Renal cortex interstitium (tissue), 11 donors: ENCODE data around the gene CEACAM16. TPM values are rescaled to one million over a fixed set of nuclear protein-coding genes. Genes with fewer than 3 reads are reported as not detected.
"Not testable (repeated sequence)": the region's sequence is repeated elsewhere in the genome, so short reads cannot be mapped to it uniquely, and the experiment has no call there.

Source experiments
- DNase-seq, 11 donors: peaks; one replicate each; pipeline ENCODE4 v3.0.0-alpha.2; 2013; ENCODE audit warnings: low read depth in 9 of 11, low spot score in 4 of 11; ENCODE audit errors: extremely low read depth in 1 of 11
- polyA plus RNA-seq, 3 donors: library from polyadenylated mRNA; unstranded; fragments of 120-200 nt; gene quantifications; one replicate each; pipeline ENCODE4 v1.2.1, GENCODE V29; 2013; ENCODE audit not compliant: insufficient read length in 3 of 3

The CEACAM16 gene
- polyA plus RNA-seq, 3 donors = not detected

DNA sequence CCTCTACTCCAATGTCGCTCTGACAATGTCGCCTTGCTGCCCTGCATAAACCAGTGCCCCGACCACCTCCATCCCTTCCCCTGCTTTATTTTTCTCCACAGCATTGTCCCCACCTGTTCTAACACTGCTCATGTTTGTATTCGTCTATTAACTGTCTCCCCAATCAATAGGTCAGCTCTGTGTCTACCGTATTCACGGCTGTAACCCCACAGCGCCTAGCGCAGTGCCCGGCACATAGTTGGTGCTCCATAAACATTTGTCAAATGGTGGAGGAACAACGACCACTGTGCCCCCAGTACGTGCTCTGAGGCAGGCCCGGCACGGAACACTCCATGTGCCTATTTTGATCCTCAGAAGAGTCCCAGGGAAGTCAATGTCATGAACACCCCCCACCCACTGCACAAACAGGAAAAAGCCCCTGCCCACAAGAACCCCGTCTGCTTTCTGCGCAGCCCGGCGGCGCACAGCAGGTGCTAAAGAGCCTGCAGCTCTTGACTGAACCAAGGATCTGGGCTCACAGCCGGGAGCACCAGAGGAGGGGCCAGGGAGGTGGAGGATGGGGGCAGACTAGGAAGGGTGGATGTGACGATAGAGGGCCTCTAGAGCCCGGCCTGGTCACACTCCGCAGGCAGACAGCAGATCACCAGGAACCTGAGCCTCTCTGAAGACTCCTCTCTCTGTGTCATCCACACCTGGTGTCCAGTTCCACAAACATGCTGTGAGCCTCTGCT, 1.8 kb upstream of the CEACAM16 start:
- no peak for DNase-seq

DNA sequence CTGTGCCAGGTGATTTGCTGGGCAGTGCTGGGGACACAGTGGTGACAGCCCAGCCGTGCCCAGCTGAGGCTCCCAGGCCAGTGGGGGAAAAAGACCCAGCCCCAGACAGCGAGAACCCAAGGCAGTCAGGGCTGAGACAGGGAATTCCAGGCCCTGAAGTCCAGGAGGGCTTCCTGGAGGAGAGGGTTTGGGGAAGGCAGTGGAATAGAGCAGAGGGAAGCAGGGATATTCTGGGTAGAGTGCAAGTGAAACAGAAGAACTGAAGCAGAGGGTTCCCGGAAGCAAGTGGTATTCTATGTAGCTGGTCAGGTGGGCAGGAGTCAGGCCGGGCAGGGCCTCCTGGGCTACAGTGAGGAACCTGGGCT, 1.3 kb upstream of the CEACAM16 start:
- DNase-seq = no peak

DNA sequence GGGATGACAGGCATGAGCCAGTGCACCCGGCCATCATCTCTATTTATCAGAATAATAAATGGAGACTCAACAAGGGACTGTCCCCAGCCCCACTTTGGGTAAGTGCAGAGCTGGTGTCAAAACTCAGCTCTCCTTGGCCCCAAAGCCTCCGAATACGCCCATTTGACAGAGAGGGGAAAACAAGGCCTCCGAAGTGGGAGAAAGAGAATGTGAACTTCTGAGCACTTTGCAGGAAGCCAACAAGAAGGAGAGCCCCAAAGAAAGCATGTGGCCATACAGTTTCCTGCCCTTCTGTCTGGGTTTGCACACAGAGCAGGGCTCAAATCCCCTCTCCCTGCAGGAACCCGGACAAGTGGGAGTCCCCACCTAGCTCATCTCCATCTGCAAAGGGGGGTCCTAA, 1.6 kb downstream of the CEACAM16 start:
- DNase-seq = no peak

DNA sequence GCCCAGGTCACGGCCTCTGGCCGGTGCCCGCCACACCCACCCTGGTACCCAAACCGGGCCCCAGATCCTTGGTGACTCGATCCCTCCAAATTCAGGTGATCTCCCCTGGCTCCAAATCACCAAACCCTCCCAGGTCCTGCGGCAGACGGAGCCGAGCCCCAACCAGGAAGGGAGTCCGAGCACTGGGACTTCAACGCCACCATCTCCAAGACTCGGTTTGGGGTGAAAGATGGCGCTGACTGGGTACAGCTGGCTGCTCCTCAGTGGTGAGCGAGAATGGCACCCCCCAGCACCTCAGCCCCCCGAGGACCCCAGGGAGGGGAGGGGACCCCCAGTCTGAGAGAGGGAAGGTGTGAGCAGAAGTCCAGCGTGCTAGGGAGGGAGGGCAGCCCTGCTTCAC, 2.3 kb downstream of the CEACAM16 start:
- no peak for DNase-seq

DNA sequence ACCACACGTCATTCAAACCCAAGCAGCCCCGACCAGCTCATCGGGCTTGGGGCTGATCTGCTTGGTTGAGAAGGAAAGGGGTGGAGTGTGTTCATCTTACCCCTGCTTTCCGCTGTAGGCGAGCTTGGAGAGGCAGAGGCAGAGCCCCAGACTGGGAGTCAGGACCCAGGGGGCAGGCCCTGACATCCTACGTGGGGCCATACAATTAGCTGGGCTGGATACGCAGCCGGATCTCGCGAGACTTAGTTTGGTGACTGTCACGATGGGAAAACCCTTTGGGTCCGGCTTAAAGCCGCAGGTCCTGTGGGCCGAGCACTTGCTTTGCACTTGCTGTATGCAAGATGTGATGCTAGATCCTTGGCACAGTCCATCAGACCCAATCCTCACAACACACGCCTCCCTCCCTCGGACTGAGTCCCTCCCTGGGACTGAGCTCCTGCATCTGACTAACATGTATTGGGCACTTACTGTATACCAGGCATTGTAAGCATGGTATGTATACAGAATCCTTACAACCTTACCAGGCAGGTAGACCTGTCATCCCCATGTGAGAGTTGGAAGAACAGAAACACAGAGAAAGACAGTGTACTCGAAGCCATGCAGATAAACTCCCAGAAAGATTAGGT, 3.7 kb downstream of the CEACAM16 start:
- DNase-seq = no peak

DNA sequence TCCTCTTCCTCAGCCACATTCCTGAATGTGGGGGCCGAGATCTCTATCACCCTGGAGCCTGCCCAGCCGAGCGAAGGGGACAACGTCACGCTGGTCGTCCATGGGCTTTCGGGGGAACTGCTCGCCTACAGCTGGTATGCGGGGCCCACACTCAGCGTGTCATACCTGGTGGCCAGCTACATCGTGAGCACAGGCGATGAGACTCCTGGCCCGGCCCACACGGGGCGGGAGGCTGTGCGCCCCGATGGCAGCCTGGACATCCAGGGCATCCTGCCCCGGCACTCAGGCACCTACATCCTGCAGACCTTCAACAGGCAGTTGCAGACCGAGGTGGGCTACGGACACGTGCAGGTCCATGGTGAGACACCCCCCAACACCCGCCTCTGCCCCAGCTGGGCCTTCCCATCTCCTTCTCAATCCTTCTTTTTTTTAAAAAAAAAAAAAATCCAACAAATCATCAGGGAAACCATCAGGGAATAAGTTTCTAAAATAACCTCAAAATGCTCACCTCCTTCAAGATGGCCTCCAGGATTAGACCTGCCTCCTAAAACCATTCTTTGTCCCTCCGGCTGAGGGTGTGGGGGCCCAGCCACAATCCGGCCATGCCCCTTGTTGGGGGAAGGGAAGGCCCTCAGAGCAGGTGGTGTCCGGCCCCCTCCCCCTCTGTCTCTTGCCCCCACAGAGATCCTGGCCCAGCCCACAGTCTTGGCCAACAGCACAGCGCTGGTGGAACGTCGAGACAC, 4.6 kb downstream of the CEACAM16 start:
- DNase-seq = no peak

DNA sequence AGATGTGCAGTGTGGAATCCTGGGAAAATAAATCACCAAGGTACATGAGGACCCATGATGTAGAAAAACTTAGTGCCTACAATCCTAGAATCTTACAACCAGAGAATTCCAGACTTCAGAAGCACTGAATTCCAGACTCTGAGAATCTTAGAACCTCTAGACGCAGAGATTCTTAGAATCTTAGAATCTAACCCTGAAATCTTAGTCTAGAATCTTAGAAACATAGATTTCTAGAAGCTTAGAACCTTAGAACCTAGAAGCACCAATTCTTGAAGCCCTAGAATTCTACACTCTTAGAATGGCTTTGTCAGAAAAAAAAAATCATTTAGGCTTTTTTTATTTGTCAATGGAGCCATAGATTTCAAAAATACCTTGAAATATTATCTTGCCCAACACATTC, 6.0 kb downstream of the CEACAM16 start:
- DNase-seq = no peak

DNA sequence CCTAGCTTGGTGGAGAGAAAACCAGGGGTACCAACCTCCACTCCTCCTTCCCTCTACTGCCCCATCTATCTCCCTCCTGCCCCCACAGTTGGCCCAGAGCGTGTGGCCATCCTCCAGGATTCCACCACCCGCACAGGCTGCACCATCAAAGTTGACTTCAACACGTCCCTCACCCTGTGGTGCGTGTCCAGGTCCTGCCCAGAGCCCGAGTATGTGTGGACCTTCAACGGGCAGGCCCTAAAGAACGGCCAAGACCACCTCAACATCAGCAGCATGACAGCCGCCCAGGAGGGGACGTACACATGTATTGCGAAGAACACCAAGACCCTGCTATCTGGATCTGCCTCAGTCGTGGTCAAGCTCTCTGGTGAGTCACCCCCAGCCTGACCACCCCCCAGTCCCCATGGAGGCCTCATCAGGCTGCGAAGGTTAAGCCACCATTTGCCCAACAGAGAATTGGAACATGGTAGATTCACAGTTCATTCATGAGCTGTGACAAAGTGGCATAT, 6.6 kb downstream of the CEACAM16 start:
- no peak for DNase-seq

DNA sequence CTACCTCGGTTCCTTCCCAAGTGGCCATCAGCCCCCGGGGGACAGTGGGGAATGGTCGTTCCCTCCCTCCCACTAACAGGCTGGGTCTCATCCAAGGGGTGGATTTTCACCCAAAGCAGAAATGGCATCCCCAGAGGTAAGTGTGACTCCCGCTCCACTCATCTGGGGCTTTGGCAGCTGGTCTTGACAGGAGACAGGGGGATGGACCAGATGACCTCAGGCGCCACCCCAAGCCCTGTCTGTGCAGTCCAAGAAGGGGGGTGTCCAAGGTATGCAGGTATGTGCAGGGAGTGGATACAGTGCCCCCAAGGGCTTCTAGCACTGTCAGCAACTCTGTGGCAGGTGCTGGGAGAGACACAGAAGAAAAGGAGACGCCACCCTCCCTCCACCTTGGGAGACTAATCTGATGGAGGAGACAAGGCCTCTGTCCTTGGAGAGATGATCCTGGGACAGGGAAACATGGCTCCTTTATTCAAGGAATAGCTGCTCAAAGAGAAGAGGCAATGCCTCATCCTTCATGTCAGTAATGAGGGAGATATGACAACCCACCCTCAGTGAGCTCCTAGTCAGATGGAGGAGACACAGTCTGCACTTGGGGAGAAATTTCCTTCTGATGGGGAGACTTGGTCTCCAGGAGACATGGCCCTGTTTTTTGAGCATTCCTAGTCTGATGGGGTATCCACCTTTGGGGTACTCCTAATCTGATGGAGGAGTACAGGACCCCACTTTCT, 7.7 kb downstream of the CEACAM16 start:
- DNase-seq = no peak

DNA sequence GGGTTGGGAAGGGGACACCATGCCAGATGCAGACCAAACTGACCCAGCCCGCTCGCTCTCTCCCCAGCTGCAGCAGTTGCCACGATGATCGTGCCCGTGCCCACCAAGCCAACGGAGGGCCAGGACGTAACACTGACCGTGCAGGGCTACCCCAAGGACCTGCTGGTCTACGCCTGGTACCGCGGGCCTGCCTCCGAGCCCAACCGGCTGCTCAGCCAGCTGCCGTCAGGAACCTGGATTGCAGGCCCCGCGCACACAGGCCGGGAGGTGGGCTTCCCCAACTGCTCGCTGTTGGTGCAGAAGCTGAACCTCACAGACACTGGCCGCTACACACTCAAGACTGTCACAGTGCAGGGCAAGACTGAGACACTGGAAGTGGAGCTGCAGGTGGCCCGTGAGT, 8.8 kb downstream of the CEACAM16 start:
- no peak for DNase-seq

DNA sequence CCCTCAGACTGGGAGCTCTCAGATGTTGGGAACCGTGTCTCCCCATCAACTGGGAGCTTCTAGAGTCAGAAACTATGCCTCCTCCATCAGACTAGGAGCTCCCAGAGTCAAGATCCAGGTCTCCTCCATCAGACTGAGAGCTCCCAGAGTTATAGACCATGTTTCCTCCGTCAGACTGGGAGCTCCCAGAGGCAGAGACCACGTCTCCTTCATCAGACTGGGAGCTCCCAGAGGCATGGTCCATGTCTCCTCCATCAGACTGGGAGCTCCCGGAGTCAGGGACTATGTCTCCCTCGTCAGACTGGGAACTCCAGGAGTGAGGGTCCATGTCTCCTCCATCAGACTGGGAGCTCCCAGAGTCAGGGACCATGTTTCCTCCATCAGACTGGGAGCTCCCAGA, 10.0 kb downstream of the CEACAM16 start:
- DNase-seq = no peak

DNA sequence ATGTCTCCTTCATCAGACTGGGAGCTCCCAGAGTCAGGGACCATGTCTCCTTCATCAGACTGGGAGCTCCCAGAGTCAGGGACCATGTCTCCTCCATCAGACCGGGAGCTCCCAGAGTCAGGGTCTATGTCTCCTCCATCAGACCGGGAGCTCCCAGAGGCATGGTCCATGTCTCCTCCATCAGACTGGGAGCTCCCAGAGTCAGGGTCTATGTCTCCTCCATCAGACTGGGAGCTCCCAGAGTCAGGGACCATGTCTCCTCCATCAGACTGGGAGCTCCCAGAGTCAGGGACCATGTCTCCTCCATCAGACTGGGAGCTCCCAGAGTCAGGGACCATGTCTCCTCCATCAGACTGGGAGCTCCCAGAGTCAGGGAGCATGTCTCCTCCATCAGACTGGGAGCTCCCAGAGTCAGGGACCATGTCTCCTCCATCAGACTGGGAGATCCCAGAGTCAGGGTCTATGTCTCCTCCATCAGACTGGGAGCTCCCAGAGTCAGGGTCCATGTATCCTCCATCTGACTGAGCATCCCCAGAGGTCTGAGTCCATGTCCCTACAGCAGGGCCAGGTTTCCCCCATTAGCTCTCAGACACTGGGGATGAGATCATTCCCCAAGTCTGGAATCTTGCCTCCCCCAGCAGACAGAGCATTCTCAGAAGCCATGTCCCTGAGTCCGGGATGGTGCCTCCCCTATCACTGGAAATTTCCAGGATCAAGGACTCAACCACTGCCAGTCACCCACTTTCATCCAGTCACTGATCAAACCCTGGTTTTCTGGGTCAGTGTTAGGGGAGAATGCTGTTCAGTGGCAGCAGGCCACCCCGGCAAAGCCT, 10.7 kb downstream of the CEACAM16 start:
- DNase-seq = not testable (repeated sequence)

DNA sequence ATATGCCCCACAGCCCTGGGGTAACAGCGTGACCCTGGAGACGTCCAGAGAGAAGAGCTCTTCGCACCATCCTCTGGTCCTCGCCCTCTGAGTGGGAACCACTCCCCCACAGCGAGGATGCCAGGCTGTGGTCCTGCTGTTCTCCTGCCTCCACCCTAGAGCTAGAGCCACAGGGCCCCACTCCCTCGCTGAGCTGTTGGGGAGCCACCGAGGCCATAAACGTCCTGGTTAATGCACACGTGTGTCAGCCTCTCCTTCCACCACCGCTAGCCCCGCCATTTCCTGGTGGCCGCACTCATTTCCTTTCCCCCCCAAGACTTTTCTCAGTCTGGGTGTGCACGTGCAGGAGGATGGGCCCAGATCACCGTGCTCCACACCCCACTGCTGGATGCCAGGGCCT, 11.5 kb downstream of the CEACAM16 start:
- no peak for DNase-seq

DNA sequence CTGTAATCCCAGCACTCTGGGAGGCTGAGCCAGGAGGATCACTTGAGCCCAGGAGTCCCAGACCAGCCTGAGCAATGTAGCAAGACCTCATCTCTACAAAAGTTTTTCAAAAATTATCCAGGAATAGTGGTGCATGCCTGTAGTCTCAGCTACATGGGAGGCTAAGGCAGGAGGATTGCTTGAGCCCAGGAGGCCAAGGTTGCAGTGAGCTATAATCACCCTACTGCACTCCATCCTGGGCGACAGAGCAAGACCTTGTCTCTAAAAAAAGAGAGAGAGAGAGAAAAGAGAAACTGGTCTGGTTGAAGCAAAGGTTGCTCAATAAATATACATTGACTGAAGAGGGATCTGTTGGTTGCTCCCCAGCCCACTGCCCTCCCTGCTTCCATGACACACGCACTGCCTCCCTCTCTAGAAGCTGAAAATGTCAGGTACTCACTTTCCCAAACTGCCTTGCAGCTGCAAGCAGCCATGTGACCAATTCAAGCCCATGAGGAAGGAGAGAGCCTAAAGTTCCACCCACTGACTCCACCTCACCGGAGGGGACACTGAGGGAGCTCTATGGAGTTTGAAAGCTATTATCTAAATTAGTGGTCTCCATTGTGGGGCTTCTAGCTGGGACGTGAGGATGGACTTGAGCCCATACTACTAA, 14.0 kb downstream of the CEACAM16 start:
- no peak for DNase-seq

DNA sequence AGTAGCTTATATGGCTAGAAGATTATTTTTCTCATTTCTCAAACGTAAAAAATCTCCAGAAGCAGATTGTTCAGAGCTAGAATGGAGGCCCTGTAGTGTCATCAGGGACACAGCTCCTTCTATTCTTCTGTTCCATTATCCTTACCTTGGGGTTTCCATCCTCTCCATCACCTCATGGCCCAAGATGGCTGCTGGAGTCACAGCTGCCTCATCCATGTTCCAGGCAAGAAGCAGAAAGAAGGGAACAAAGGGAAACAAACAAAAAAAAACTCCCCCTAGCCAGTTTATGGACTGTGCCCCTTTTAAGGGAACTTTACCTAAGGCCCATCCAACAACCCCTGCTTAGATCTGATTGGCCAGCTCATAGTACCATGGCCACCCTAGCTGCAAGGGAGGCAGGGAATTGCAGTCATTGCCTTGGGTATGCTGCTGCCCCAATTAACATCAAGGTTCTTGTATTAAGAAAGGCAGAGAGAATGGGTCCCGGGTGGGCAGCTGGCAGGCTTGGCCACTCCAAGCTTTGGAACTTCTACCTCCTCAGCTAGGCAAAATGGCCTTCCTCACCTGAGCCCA, 15.7 kb downstream of the CEACAM16 start:
- no peak for DNase-seq

DNA sequence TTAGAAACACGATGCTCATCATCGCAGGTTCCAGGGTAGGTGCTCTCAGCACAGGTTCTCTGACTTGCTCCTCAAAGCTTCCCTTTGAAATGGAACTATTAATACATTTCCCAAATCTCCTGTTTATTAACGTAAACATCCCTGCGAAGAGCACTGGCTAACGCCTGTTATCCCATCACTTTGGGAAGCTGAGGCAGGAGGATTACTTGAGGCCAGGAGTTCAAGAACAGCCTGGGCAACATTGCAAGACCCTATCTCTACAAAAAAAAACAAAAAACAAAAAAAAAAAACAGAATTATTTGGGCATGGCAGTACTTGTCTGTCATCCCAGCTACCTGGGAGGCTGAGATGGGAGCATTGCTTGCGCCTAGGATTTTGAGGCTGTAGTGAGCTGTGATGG, 18.7 kb downstream of the CEACAM16 start:
- no peak for DNase-seq

DNA sequence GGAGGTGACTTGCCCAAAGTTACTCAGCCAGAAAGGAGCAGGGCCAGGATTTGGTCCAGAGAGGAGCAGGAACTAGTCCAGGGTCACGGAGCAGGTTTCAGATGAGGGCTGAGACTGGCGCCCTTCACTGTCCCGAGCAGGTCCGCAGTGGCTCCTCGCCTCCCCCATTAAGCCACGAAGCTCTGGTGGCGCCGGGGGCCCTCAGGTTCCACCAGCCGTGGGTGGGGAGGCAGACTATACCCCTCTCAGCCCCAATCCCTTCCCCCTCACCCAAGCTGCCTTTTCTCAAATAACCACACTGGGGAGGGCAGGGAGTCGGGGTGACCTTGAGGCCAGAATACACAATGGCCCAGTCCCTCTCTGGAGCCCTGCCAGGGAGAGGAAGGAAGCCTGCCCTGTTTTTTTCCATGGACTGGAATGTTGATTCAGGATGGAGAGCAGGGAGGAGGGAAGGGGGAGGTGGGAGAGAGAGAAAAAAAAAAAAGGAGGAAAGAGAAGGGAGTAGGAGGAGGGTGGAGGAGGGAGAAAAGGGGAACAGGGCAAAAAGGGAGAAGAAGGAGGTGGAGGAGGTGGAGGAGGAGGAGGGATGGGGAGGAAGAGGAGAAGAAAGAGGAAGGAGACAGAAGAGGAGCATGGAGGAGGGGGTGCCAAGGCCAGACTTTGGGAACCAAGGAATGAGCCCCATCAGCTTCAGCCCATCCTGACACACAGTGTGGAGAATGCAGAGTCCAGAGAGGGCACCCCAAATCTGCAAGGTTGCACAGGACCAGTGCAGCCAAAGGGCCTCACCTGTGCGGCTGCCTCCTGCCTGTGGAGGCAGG, 19.7 kb downstream of the CEACAM16 start:
- DNase-seq = peak; percentile 68 to 93 (median 81)
